HepG2 (cell line): ENCODE measurements around the gene CCDC142. TPM values are rescaled to one million over a fixed set of nuclear protein-coding genes. Genes with fewer than 3 reads are reported as not detected.

Experiments used
- HOXA5 ChIP-seq: sonication (generic); formaldehyde crosslinking; IDR thresholded peaks from 2 replicates; pipeline ENCODE4 v1.4.0; 2020; ENCODE audit warnings: missing genetic modification reagents
- MAZ ChIP-seq, 2 experiments: sonication (generic) in 1 of 2; formaldehyde crosslinking in 1 of 2; IDR thresholded peaks; 2 replicates each; pipeline versions ENCODE4 v1.5.0 to v1.6.1; 2012 to 2020; ENCODE audit warnings: low read depth in 2 of 2, mild to moderate bottlenecking in 2 of 2, borderline replicate concordance in 1 of 2, improper control_type of control experiment in 1 of 2, low read length in 1 of 2, missing genetic modification reagents in 1 of 2, moderate library complexity in 1 of 2
- PLSCR1 ChIP-seq: sonication (generic); formaldehyde crosslinking; IDR thresholded peaks from 2 replicates; pipeline ENCODE4 v1.5.0; 2020; ENCODE audit warnings: missing genetic modification reagents, mild to moderate bottlenecking, borderline replicate concordance
- RBM39 ChIP-seq: fragments of 200-400 bp; formaldehyde crosslinking; IDR thresholded peaks from one replicate; pipeline ENCODE4 v1.6.1; 2018; ENCODE audit warnings: antibody characterized with exemption, mild to moderate bottlenecking, low read depth, low read length; ENCODE audit not compliant: poor library complexity, severe bottlenecking
- RNF219 ChIP-seq: sonication (generic); formaldehyde crosslinking; IDR thresholded peaks from 2 replicates; pipeline ENCODE4 v1.5.0; 2020; ENCODE audit warnings: mild to moderate bottlenecking, missing genetic modification reagents
- SALL1 ChIP-seq: sonication (generic); formaldehyde crosslinking; IDR thresholded peaks from 2 replicates; pipeline ENCODE4 v1.8.0; 2022; ENCODE audit warnings: mild to moderate bottlenecking, missing genetic modification reagents
- SATB2 ChIP-seq: sonication (generic); formaldehyde crosslinking; IDR thresholded peaks from 2 replicates; pipeline ENCODE4 v1.5.0; 2020; ENCODE audit warnings: missing genetic modification reagents
- SKIL ChIP-seq: sonication (generic); formaldehyde crosslinking; IDR thresholded peaks from 2 replicates; pipeline ENCODE4 v1.8.0; 2022; ENCODE audit warnings: missing genetic modification reagents, mild to moderate bottlenecking, moderate library complexity, borderline replicate concordance
- ZC3H13 ChIP-seq: sonication (generic); formaldehyde crosslinking; IDR thresholded peaks from 2 replicates; pipeline ENCODE4 v1.8.1; 2023; ENCODE audit warnings: mild to moderate bottlenecking, missing genetic modification reagents, moderate library complexity
- ZMAT3 ChIP-seq: sonication (generic); formaldehyde crosslinking; conservative IDR thresholded peaks from 2 replicates; pipeline ENCODE4 v1.7.0; 2021; ENCODE audit warnings: missing genetic modification reagents
- ZNF180 ChIP-seq: sonication (generic); formaldehyde crosslinking; IDR thresholded peaks from 2 replicates; pipeline ENCODE4 v1.4.0; 2020; ENCODE audit warnings: low read depth, missing genetic modification reagents, borderline replicate concordance
- ZNF205 ChIP-seq: IDR thresholded peaks from 2 replicates; pipeline ENCODE4 v1.6.1; 2018; ENCODE audit warnings: missing biosample characterization, missing genetic modification reagents
- ZNF253 ChIP-seq: sonication (generic); formaldehyde crosslinking; IDR thresholded peaks from 2 replicates; pipeline ENCODE4 v1.8.0; 2022; ENCODE audit warnings: mild to moderate bottlenecking, missing genetic modification reagents, borderline replicate concordance
- ZNF543 ChIP-seq: sonication (generic); formaldehyde crosslinking; IDR thresholded peaks from 2 replicates; pipeline ENCODE4 v1.4.0; 2020; ENCODE audit warnings: mild to moderate bottlenecking, missing genetic modification reagents
- polyA plus RNA-seq, 8 experiments: library from polyadenylated mRNA; depleted of rRNA in 3 of 8; stranded (reverse) in 7 of 8; unstranded in 1 of 8; fragments of >200 nt; fragmentation: Illumina TruSeq in 4 of 8; extraction: Trizol in 4 of 8; gene quantifications; 2 replicates each; pipeline versions ENCODE4 v1.2.1 to v1.2.3, GENCODE V29; 2011 to 2016; ENCODE audit warnings: low read depth in 4 of 8, missing spikeins in 1 of 8, mixed read lengths in 1 of 8; ENCODE audit not compliant: insufficient read depth in 1 of 8
- total RNA-seq, 5 experiments: library from RNA; depleted of rRNA; stranded (reverse); fragments of >200 nt; fragmentation: Illumina TruSeq; extraction: Trizol; gene quantifications; 2 replicates each; pipeline ENCODE4 v1.2.3, GENCODE V29; 2016; ENCODE audit warnings: low read depth in 1 of 5
- TF ChIP-seq, protein P1 (sequence below): sonication (generic); formaldehyde crosslinking; IDR thresholded peaks from 2 replicates; pipeline ENCODE4 v1.4.0; 2020; ENCODE audit warnings: missing genetic modification reagents

The CCDC142 gene
- total and polyA plus RNA-seq, 2 of the 13 experiments (the other 11 are each of a cell fraction or from before 2014, with no cell fraction given): 14.7 to 30.4 TPM

DNA sequence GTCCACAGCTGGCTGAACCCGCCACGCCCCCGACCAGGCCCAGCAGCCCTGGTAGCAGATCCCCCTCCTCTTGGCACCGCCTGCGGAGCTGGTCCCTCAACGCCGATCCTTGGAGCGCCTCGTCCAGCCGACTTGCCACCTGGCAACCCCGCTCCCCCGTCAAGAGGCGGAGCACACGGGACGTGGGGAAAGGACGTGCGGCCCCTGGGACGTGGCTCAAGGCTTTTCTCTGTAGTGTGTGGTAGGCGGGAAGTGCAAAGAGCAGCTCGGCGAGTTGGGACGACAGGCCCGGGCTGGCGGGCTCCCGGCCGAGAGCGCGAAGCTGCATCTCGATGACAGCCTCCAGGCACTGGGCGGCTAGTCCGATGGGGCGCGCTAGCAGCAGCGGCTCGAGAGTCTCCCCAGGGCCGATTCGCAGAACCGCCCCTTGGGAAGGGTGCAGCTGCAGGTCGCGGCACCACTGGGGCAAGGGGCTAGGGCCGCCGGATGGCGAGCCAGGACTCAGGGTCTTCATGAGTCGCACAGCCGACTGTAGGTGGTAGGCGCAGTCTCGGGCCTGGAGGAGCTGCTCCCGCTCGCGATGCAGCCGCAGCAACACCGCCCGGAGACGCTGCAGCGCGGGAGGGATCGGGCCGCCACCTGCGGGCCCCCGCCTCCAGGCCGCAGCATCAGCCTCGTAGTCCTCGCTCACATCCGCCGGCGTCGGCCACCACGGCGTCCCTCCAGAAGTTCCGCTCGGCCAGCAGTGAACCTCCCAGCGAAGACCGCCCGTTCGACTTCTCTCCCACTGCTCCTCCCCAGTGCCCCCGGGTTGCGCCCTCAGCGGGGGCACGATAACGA is 617 bp downstream of the CCDC142 start (continued):
- TF ChIP-seq ZMAT3 (CRISPR knock-in tag): peak; percentile 55; the same call in 1 of the 2 replicates
- TF ChIP-seq RBM39: peak; percentile 12
- TF ChIP-seq RNF219 (CRISPR knock-in tag): no peak; the same call in 1 of the 2 replicates
- no peak for TF ChIP-seq SKIL (CRISPR knock-in tag)
- TF ChIP-seq MAZ (IDR thresholded peaks at IDR 0.05; ENCODE audit: borderline replicate concordance, low read depth, low read length): no peak
- no peak for TF ChIP-seq MAZ (CRISPR knock-in tag; IDR thresholded peaks at IDR 0.05; ENCODE audit: low read depth)
- no peak; the same call in 1 of the 2 replicates for TF ChIP-seq PLSCR1 (CRISPR knock-in tag)
- peak; percentile 71 for TF ChIP-seq SALL1 (CRISPR knock-in tag)
- no peak; the same call in 1 of the 2 replicates for TF ChIP-seq HOXA5 (CRISPR knock-in tag)
- TF ChIP-seq ZNF253 (CRISPR knock-in tag): no peak
- TF ChIP-seq ZNF180 (CRISPR knock-in tag): no peak
- peak; percentile 96; the same call in 1 of the 2 replicates for TF ChIP-seq ZNF543
- no peak for TF ChIP-seq ZNF205 (CRISPR knock-in tag)
- TF ChIP-seq, protein P1, sequence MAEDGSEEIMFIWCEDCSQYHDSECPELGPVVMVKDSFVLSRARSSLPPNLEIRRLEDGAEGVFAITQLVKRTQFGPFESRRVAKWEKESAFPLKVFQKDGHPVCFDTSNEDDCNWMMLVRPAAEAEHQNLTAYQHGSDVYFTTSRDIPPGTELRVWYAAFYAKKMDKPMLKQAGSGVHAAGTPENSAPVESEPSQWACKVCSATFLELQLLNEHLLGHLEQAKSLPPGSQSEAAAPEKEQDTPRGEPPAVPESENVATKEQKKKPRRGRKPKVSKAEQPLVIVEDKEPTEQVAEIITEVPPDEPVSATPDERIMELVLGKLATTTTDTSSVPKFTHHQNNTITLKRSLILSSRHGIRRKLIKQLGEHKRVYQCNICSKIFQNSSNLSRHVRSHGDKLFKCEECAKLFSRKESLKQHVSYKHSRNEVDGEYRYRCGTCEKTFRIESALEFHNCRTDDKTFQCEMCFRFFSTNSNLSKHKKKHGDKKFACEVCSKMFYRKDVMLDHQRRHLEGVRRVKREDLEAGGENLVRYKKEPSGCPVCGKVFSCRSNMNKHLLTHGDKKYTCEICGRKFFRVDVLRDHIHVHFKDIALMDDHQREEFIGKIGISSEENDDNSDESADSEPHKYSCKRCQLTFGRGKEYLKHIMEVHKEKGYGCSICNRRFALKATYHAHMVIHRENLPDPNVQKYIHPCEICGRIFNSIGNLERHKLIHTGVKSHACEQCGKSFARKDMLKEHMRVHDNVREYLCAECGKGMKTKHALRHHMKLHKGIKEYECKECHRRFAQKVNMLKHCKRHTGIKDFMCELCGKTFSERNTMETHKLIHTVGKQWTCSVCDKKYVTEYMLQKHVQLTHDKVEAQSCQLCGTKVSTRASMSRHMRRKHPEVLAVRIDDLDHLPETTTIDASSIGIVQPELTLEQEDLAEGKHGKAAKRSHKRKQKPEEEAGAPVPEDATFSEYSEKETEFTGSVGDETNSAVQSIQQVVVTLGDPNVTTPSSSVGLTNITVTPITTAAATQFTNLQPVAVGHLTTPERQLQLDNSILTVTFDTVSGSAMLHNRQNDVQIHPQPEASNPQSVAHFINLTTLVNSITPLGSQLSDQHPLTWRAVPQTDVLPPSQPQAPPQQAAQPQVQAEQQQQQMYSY (CRISPR knock-in tag): no peak
- TF ChIP-seq SATB2: peak; percentile 56; the same call in 1 of the 2 replicates
- peak; percentile 60; the same call in 1 of the 2 replicates for TF ChIP-seq ZC3H13 (CRISPR knock-in tag)
